Stimulated activated CD8-positive, alpha-beta memory T cell treated with anti-CD3 and anti-CD28 coated beads, Interleukin-2, amount 100 ng/mL, for 48 hours (primary cell): Measurements from ENCODE around the gene FOXO3.

Experiments used
- DNase-seq, 2 donors: peaks; one replicate each; pipeline ENCODE4 v3.0.0-alpha.2; 2020; ENCODE audit warnings: low read depth in 2 of 2

Gene FOXO3

DNA sequence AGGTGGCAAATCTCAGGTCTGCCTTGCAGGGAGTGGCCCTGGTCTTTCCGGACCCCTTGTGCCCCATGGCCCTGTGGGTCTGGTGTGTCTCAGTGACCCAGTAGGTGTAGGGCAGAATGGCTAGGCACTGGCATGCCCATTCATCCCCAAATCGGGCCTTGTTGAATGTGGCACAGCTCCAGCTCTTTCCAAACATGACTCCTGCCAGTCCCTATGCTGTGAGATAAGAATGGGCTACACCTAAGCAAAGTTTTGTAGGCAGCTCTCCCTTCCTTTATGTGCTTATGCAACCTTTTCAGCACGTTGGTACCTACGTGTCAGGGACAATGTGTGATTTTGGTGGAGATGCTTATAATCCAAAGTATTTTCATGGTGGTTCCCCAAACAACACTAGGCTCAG lies 33.9 kb downstream of the FOXO3 start:
- DNase-seq, result no peak

DNA sequence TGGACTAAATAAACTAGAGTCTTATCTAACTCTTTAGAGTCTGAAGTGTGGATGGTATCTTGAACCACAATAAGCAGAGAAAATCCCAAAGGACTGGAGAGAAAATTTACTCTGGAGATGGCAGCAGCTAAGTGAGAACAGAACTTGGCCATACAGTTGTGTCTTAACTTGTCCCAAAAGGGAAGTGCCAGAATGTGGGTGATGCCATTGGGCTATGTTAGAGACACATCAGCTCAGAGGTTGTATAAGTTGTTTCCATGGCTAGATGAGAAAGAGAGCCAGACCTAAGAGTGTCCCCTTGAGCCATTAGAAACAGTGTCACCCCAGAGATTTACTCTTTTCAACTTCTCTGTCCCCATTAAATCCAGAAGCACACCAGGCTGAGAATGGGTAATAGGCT lies 36.2 kb downstream of the FOXO3 start:
- DNase-seq, result no peak

DNA sequence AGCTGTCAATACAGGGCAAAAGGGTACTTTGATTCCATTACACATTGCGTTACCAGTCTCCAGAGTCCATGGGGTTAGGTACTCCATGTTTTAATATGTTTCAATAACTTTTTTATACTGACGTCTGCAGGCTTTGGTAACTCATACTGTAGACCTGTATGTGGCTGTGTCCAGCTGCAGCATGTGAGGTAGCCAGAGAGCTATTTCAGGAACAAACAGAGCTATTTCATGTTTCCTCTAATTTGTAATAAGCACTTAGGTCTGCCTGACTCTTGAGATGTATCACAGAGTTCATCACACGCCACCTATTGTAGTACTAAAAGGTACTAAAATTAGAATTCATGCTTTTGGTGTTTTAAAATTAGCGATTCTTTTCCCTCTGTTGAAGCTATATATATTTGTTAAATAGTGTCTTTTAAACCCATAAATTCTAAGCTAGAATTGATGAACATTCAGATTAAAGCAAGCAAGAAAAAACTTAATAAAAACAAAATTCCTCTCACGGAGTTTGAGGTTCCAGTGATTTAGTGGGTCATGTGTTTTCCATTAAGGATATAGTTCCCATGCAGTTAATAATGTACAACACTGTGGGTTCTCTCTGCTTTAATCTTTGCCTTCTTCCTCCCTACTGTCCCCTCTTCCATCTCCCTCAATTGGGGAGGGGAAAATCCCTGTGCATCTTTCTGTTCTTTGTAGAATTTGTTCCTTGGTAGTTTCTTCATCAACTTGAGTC lies 37.0 kb downstream of the FOXO3 start:
- DNase-seq, result no peak

DNA sequence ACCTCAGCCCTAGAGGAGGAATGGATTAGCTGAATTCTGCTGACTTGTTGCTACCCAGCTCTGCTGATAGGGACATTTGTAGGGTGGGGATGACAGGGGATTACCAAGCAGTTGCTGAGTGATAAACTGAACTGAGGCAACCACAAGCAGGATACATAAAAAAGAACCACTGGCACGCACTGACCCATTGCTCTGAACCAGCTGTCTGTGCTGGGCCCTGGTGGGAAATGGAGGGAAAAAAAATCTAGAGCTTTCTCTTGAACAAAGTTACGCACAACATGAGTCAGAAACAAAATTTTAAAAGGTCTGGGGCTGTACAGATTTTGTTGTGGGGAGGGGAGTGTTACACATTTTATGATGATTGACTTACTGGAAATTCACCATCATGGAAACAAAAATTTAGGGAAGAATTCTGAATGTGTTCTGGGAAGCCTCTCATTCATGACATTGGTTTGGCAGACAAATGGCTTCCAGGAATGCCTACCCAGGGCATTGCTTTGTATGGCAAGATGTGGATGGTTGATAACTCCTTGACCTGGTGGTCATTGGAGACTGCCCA lies 37.7 kb downstream of the FOXO3 start:
- DNase-seq, result no peak

DNA sequence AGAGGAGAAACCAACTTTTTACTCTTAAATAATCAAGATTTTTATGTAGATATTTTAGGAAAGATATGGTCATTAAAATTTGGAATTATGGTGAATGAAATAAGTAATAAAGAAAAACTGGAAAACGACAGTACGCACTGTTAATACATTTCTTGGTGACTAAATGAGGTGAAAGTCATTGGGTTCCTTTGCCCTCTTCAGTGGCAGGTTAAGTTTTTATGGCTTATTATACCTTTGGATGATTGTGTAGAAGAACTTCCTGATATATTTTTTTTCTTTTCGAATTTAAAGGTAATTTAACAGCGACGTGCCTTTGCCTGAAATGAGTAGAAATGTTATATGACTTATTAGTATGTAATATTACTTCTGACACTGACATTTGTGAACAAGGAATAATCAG lies 43.4 kb downstream of the FOXO3 start:
- DNase-seq, result no peak

DNA sequence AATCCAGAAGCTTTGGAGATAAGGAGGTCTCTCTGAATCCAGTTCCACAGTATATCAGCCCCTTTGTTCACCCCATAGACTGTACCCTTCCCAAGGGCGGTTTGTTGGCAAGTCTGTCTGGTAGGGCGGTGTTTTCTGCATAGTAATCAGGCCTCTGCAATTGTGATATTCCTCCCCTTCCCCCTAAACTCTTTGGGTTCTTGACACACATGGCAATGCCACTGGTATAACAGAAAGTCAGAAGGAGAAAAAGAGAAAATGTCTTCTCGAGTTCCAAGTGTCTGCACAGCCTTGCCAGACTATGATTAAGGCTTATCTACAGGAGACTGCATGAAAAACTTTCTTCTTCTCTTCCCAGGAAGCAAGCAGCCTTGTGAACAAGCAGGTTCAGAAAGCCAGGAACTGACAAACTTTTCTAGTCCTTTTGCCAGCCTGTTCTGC lies 45.6 kb downstream of the FOXO3 start:
- DNase-seq, result no peak

DNA sequence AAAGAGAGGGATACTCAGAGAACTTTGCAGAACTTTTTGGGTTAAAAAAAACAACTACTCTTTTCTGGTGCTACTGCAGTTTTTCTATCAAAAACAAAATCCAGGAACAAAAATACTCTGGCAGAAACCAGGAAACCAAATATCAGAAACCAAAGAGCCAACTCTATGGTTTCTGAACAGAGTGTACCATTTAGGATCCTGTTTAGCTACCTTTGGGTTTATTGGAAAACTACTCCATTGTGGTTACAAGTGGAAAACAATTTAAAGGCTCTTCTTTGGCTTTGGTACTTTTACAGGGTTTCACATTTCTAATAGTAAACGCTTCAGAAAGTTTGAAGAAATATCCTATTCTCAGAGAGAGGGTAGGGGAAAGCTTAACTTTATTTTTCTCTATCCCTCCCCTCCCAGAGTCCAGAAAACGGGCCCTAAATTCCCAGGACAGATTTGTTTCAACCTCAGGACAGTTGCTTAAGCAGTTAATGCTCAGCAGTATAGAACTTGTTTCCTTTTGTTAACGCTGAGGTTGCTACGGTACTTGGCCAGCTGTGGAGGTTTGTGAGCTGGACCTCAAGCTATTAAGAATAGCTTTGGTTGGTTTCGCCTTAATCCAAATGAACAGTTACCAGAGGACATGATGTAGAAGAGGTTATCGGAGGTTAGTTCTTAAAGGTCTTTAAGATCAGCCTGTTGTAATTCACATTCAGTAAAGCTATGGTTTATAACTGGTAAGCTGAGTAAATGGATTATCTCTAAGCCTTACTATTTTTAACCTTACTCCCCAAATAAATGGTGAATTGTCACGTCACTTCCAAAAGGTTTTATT lies 47.9 kb downstream of the FOXO3 start:
- DNase-seq, result no peak

DNA sequence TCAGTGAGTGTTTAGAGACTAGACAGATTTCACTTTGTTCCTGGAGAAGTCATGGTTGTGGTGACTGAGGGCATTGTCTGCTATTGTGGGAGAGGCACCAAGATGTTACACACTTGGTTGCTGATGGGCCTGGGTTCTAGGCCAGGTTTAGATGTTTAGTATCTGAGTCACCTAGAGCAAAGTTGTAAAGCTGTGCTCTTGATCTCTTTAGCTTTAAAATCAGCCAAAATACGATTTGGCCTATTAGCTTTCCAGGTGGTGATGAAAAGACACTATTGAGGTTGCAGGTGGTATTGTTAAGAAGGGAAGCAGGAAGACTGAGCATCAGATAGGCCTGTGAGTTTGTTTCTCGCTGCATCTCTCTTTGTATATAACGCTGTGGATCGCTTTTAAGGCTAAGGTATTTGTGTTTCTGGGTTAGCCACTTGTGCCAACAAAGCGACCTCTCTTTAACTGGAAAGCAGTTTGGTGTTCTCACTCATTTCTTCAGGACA lies 48.6 kb downstream of the FOXO3 start:
- DNase-seq, result no peak

DNA sequence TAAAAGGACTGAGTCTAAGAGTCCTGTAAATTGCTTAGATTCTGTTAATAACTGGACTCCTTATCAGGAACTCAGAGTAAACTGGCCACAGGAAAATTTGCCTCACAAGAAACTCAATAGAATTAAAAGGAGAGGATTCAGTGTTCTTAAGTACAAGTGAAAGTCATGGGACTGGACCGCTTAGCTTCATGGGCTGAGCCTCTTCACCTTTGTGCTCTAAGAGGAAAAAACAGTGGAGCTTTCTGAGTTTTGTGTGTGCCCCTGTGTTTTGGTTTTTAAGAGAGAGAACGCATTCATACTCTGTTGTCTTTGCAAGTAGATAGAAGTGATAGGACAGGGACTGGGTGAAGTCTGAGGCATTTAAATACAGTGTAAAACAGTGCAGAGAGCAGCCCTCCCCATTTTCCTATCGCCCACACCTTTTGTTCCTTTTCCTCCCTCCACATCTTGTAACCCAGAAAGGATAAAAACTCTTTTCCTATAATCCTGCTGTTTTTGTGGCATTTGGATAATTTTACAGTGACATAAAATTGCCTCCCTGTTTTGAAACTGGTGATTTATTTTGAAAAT lies 49.6 kb downstream of the FOXO3 start:
- DNase-seq, result no peak

DNA sequence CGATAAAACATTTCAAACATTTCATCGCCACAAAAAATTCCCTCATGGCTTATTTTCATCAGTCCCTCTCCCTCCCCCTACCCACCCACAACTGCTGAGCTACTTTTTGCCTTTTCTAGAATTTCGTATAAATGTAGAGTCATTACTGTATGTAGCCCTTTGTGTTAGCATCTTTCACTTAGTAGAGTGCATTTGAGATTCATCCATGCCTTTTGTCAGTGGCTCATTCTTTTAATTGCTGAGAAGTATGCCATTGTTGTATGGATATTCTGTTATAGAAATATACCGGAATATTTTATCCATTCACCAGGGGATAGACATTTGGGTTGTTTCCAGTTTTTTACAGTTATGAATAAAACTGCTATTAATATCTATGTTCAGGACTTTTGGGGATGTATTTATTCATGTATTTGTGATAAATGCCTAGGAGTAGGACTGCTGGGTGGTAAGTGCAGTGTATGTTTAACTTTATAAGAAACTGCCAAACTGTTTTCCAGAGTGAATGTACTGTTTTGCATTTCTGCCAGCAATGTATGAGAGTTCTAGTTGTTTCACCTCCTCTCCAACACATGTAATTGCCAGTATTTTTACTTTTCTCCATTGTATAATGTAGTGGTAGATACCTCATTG lies 50.4 kb downstream of the FOXO3 start:
- no peak for DNase-seq

DNA sequence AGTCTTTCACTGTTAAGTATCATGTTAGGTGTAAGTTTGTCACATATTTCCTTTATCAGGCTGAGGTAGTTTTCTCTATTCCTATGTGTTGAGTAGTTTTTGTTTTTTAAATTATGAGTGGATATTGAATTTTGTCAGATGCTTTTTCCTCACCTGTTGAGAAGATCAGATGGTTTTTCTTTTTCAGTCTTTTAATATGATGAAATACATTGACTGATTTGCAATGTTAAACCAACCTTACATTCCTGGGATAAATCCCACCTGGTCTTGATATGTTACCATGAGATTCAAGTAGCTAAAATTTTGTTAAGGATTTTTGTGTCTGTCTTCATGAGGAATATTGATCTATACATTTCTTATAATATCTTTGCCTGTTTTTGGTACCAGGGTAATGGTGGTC lies 52.1 kb downstream of the FOXO3 start:
- no peak for DNase-seq

DNA sequence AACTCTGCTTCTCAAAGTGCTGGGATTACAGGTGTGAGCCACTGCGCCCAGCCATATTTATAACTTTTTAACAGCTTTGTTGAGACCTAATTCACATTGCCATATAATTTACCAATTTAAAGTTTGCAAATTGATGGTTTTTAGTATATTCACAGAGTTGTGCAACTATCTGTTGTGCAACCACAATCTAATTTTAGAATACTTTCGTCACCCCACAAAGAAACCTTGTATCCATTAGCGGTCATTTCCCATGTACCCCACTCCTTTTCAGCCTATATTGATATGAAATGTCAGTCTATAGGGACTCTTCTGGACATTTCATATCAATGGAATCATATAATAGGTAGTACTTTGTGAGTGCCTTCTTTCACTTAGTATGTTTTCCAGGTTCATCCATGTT lies 55.8 kb downstream of the FOXO3 start:
- DNase-seq, result no peak

DNA sequence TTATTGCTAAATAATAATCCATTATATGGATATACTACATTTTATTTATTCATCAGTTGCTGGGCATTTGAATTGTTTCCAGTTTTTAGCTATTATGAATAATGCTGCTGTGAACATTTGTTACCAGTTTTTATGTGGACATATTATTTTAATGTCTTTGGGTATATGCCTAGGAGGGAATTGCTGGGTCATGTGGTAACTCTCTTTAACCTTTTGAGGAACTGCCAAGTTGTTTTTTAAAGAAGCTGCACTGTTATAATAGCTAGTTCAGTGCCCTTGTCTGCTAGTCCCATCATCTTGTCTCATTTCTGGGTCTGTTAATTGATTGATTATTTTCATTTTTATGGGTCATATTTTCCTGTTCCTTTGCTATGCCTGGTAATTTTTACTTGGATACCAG lies 56.3 kb downstream of the FOXO3 start:
- no peak for DNase-seq

DNA sequence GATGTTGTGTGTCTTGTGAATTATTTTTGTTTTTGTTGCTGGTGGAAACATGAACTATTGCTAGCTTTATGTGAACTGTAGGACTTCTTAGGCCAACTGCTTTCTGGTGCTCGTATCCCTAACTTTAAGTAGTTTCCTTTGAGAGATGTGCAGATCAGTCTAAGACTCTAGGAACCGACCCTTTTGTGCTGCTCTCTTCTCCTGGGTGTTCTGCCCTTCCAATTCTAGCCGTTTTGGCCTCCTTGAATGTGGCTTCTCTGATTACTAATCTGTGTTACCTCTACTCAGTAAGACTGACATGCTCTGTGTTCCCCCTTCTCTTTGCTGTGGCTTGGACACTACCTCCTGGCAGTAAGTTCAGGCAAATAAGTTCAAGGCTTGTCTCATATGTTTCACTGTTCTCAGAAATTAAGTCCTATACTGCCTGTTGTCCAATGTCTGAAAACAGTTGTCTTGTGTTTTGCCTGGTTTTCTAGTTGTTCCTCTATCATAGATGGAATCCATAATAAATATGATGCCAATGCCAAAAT lies 58.0 kb downstream of the FOXO3 start:
- no peak for DNase-seq

DNA sequence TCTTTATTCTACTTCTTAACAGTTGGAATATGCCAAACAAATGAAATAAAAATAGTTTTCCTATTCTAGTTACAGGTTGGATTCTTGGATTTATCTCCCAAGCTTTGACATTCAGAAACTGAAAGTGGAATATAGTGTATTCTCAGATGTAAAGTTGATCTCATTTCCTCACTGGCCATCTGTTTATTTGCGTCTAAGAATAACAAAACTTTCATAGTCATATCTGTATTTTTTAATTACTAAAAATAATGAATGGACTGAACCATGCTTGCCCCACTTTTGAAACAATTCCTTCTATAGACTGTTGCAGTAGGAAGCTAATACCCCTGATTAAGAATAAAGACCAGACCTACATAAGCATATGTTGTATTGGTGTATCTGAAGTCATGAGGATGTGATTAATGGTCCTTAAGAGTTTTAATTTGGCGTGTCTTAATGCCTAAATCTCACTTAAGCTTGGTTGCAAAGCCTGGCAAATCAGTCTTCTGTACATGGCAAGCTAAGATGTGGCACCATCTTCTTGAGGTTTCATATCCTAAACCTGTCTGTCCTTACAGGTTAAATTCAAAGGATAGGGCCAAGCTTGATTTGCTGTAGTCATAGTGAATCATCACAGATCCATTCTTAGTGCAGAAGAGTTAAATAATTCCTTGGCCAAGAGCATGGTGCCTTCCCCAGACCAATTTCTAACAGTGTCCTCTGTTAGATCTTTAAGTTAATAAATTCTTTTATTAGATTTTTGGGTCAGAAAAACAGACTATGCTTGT lies 58.9 kb downstream of the FOXO3 start:
- no peak for DNase-seq

DNA sequence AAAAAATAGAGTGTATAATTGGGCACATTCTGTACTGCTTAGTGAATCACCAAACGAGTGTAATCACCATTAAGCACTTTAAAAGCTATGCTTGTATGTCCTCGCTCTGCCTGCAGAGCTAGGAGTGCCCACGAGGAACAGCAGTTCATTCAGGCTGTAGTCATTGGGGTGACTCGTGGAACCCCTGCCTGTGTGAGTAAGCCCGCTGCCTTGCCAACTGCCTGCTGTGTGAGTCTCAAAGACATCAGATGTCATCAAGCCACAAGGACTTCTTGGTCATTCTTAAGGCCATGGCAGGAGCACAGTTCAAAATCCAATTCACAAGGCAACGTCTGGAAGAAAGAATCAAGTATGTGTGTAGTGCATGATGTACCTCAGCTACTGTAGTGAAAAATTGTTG lies 60.4 kb downstream of the FOXO3 start:
- DNase-seq, result peak in 1 of 2 donors; percentile 17

DNA sequence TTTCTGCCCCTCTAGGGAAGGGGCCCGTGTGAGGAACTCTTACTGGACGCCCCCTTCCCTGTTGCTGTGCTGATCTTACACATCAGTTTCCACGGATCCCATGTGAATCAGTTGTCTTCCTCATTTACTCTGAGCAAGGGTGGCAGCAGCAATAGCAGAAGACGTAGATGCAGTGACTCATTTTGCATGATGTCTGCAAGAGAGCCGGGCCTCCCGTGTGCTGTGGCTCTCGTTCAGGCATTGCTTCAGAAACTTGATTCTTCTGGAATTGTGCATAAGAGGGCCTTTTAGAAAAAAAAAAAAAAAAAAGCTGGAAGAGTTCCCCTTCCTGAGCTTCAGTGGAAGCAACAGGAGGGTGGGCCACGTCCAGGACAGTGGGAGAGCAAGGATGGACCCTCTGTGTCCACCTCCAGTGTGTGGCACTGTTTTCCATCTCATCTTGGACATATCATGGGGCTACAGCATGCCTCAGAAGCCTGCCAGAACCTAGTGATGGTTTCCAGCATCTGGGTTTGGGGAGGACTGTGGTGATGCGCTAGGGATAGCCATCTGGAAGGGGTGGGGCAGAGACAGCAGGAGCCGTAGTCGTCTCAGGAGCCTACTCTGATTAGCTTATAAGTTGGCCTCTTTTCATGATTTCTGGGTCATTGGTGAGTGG lies 62.1 kb downstream of the FOXO3 start:
- no peak for DNase-seq

DNA sequence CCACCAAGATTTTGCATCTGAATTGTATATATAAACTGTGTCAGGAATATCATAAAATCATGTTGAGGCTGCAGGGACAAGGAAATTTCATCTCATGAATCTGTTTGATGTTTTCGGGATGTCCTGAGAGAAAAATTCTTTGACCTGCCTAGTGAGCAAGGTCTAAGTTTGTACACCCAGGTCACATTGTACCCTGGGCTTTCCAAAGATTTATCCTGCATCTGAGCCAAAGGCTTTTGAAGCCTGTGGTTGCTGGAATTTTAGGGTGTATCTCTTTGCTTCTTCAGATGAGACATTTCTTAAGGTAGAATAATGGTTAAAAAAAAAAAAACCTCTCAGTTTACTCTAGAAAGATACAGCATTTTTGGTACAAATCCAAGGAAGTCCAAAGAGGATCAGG lies 63.3 kb downstream of the FOXO3 start:
- no peak for DNase-seq

DNA sequence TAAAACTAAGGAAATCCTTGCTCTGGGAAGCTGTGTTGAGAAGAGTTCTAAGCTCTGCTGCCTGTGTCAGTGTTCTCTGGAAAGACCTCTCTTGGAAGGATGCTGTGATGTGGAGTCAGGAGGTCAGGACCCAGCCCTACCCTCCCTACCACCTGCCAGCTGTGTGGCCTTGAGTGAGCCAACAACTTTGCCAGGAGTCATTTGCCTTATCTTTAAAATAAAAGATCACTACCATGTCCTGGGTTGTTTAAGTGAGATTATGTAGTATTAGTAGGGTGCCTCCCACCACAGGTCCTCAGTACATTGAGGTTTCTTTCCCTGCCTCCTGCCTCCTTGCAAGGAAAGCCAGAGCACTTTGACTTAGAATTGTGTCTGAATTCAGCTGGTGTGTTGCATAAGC lies 64.9 kb downstream of the FOXO3 start:
- DNase-seq, result no peak

DNA sequence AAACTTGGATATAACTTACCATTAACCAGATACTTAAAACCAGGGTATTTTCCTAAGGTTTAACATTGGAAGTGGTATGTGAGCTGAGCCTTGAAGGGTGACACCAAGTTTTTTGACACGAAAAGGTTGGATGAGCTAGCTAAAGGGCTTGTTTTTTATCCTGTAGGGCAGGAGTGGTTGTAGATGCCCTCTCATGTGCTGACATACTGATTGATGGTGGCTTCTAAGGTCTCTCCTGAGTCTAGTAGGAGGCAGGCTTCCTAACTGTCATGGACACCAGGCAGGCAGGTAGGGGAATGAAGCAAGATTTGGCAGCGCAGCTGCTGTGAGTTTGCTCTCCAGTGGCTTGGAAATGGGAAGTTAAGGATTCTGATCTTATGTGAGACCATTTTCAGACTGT lies 66.1 kb downstream of the FOXO3 start:
- DNase-seq, result no peak
